HG03439 (cell line): ENCODE data around the gene MAZ.

Source experiments
- ATAC-seq: cut with Tn5 transposase; IDR thresholded peaks from one replicate; pipeline ENCODE4 v1.9.1; 2021; ENCODE audit warnings: mild to moderate bottlenecking, moderate library complexity; ENCODE audit not compliant: unreplicated experiment

Gene MAZ

DNA sequence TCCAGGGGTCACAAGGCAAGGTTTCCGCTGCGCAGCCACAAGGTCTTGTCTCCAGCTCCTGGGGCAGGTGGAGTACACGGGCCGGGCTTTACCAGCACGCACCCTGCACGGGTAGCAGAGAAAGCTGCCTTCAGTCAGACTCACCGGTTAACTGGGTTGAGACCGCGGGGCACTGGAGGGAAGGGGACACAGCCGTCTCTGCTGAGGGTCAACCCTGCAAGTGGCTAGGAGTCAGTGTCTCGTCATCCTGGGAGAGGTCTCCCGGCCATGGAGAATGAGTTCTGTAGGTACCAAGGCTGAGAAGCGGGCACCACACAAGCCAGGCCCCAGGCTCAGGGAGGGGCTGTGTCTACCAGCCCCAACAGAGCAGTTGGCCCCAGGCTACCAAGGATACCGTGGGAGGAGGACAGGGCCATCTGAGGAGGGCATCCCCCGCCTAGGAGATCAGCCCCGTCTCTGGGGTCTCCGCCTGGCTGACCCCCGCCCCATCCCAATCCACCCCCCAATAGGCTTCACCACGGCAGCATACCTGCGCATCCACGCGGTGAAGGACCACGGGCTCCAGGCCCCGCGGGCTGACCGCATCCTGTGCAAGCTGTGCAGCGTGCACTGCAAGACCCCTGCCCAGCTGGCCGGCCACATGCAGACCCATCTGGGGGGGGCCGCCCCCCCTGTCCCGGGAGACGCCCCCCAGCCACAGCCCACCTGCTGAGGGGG, 2.9 kb downstream of the MAZ start:
- ATAC-seq, result no peak

DNA sequence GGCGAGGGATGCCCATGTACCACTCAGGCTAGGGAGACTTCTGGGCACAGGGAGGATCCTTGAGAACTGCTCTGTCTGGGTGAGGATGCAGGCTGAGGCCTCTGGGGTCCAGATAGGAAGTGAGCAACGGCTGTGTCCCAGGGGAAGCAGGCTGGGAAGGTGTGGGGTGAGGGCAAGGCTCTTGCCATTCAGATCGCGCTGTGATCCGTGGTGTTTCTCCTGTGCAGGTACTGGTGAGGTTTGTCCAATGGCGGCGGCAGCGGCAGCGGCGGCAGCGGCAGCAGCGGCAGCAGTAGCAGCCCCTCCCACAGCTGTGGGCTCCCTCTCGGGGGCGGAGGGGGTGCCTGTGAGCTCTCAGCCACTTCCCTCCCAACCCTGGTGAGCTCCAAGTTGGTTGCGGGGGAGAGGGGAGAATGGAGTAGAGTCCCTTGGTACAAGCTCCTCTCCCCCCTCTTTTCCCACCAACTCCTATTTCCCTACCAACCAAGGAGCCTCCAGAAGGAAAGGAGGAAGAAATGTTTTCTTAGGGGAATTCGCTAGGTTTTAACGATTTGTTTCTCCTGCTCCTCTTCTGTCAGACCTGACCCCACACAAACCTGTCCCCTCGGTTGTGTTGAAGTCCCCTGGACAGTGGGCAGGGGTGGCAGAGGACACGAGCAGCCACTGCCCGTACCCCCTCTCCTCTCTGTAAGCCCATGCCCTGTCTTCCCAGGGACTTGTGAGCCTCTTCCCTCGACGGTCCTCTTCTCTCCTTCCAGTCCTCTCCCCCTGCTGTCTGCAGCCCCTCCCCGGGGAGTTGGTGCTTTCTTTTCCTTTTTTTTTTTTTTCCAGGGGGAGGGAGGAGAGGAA, 3.7 kb downstream of the MAZ start:
- ATAC-seq, result no peak

DNA sequence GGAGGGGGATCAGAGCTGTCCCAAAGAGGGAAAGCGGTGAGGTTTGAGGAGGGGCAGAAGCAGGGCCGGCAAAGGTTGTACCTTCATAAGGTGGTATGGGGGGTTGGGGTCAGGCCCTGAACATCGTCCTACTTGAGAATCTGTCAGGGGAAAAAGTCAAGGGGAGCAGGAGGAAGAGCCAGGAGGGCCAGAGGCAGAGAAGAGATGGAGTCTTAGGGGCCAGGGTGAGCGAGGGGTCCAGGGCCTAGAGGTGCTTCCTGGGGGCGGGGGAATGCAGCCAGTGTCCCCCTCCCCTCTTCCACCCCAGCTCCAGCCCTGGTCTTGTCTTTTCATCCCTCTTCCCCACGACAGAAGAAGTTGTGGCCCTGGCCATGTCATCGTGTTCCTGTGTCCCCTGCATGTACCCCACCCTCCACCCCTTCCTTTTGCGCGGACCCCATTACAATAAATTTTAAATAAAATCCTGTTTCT, 4.4 kb downstream of the MAZ start:
- no peak for ATAC-seq

DNA sequence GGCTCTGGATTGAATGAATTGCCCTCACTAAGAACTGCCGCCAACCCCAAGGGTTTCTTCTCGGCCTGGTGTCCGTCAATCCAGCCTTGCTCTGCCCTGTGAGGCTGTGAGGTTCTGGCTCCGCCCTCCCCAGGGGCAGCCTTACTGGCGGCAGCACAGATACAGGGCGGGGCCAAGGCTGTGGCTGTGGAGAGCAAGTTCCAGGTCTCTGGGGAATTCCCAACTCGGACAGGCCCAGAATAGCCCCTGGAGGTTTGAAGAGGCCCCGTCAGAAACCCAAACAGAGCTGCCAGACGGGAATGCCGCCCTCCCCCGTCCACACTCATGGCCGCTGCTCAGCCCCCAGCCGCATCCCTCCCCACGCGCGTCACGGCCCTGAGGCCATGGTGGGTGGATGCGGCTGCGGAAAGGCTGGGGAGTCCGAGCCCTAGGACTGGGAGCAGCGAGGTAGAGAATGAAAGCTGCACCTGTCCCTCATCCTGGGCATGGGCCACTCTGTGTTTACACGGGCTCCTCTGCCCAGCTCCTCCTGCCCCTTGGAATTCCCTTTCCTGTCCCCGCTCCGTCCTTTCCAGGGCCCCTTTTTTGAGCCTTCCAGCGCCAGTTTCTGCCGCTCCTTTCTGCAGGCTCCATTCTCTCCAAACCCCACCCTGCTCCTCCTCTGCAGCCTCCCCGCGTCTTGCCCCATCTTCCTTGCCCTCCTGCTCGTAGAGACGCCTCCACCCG, 5.0 kb downstream of the MAZ start:
- ATAC-seq, result peak; percentile 19

DNA sequence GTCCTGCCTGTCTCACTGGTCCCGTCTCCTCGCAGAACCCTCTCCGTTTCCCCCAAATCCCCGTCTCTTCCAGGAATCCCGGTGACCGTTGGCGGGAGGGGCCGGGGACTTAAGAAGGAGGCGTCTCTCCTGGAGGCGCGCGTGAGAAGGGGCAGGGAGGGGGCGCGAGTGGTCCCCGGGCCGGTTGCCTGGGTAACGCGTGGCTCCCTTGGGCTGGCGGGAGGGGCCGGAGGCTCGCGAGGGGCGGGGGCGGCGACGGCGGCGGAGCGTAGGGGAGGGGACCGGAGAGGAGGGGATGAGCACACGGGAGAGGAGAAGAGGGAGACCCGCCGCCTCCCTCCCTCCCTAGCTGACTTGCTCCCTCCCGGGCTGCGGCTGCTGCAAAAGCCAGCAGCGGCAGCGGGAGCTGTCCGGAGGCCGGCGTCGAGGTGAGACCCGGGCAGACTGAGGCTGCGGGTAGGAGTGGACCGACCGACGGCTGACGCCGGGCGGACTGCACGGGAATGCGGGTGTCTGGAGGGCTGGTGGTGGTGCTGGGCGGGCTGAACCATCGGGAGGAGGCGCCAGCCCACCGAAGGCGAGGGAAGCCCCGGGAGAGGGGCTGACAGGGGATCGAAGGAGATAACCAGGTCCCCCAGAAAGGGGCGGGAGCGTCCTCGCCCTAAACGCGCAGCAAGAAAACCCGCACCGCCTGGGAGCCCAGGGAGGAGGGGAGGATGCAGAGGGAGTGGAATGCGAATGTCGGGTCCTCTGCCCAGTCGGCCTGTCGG, 5.8 kb downstream of the MAZ start, which contains the start of gene PRRT2:
TSS of gene PRRT2 (plus strand) at position 298 of the 770 bp plus-strand sequence. CDS start 862 bp downstream, outside the sequence.
- ATAC-seq, result no peak

DNA sequence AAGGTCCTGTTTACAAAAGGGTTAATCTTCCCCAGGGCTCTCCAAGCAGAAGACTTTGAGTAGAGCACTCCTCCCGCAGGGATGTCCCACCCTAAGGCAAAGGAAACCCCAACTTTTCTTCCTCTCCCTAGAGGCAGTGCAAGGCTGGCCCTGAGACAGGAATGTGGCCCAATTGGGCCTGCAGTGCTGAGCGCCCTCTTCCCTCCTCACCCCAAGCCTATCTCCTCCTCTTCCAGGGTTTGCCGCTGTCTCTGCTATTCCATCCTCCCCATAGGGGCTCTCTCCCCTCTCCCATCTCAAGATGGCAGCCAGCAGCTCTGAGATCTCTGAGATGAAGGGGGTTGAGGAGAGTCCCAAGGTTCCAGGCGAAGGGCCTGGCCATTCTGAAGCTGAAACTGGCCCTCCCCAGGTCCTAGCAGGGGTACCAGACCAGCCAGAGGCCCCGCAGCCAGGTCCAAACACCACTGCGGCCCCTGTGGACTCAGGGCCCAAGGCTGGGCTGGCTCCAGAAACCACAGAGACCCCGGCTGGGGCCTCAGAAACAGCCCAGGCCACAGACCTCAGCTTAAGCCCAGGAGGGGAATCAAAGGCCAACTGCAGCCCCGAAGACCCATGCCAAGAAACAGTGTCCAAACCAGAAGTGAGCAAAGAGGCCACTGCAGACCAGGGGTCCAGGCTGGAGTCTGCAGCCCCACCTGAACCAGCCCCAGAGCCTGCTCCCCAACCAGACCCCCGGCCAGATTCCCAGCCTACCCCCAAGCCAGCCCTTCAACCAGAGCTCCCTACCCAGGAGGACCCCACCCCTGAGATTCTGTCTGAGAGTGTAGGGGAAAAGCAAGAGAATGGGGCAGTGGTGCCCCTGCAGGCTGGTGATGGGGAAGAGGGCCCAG, 6.7 kb downstream of the MAZ start:
- ATAC-seq, result no peak

DNA sequence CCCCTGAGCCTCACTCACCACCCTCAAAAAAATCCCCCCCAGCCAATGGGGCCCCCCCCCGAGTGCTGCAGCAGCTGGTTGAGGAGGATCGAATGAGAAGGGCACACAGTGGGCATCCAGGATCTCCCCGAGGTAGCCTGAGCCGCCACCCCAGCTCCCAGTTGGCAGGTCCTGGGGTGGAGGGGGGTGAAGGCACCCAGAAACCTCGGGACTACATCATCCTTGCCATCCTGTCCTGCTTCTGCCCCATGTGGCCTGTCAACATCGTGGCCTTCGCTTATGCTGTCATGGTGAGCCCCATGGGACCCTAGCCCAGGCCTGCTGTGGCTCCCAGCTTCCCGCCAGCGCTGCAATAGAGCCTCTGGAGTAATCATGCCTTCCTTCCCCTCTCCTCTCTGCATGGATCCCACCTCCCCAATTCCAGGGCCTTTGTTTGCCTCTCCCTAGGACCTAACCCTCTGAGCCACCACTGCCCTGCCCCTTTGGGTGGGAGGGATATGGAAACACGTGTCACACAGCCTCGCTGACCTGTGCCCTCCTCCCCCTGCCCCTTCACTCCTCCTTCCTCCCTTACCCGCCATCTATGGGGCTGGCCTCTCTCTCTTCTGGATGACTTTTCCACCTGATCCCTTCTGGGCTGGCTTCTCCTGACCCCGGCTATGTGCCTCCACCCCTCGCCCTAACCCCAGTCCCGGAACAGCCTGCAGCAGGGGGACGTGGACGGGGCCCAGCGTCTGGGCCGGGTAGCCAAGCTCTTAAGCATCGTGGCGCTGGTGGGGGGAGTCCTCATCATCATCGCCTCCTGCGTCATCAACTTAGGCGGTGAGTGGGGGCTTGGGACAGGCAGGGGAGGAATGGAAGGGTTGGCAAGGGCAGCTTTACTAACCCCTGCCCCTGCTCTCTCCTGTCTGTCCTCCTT, 7.6 kb downstream of the MAZ start:
- no peak for ATAC-seq

DNA sequence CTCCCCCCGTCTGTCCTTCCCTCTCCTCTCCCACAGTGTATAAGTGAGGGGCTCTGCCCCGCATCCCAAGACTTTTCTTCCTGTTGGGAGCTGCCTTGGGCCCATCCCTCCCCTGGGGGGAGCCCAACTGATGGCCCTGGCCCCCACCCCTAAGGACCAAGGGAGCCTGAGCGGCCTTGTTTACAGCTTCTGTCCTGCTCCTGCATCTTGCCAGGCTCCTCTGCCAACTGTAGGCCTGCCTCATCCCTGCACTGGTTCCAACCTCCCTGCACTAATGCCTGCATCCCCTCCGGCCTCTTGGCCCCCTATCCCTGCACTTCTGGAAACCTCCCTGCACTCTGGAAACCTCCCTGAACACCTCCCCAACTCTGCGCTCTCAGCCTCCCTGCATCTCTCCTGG, 8.3 kb downstream of the MAZ start:
- no peak for ATAC-seq

DNA sequence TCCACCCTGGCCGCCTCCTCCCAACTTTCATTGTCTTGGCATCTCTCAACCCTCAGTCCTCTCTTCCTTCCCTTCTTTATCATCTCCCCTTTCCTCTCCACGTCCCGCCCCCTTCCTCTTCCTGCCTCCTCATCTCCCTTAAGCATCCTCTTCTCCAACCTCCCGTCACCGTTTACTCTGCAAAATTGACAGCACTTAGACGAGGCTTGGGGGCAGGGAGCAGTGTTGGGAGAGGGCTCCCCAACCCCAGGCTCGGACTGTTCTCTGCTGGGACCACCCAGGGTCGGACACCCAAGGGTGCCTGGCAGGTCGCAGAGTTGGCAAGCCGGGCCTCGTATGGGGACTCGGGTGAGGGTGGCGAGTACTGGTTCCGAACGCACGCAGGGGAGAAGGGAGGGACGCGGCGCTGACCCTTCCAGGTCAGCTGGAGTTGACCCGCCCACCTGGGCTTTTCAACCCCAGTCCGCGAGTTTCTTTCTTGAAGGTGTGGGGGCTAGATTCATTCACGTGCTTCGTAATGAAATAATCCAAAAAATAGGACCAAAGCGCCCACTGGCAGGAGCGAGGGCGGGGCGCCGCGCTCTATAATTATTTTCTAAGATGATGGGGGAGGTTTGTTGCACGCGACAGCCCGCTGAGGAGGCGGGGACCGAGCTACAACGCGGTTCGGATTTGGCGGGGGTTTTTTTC, 8.8 kb downstream of the MAZ start:
- no peak for ATAC-seq

DNA sequence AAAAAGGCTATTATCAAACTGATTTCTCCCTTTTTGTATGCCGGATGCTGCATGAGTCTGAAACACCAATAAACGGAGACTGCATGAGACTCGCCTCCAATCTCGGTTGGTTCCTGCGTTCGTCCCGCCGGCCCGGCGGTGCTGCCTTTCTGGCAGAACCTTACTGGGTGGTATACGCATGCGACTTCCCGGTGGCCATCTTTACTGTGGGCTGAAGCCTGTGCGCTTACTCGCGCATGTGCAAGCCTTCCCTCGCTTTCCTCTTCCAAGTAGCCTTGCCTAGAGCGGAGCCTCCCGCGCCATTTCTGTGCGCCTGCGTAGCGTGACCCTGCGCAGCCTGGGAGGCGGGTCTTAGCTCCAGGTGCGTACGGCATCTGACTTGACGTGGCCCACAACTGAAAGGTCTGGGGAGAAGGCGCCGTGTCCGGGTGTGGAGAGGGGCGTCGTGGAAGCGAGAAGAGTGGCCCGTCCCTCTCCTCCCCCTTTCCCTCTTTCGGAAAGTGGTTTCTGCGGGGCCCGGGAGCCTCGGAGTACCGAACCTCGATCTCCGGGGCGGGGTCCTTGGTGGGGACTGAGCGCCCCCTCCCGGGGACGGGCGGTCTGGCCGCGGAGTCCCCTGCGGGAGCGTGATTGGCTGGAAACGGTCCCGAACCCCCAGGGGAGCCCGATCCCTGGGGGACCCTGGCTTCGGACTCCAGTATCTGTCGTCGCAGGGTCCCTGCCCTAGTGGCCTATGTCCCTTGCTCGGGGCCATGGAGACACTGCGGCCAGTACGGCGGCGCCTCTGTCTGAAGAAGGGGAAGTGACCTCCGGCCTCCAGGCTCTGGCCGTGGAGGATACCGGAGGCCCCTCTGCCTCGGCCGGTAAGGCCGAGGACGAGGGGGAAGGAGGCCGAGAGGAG, 9.7 kb downstream of the MAZ start, which contains the start of gene PAGR1:
TSS of gene PAGR1 (plus strand) at position 360 of the 901 bp plus-strand sequence. CDS start at position 734, 374 bp downstream.
- peak; percentile 63 for ATAC-seq

DNA sequence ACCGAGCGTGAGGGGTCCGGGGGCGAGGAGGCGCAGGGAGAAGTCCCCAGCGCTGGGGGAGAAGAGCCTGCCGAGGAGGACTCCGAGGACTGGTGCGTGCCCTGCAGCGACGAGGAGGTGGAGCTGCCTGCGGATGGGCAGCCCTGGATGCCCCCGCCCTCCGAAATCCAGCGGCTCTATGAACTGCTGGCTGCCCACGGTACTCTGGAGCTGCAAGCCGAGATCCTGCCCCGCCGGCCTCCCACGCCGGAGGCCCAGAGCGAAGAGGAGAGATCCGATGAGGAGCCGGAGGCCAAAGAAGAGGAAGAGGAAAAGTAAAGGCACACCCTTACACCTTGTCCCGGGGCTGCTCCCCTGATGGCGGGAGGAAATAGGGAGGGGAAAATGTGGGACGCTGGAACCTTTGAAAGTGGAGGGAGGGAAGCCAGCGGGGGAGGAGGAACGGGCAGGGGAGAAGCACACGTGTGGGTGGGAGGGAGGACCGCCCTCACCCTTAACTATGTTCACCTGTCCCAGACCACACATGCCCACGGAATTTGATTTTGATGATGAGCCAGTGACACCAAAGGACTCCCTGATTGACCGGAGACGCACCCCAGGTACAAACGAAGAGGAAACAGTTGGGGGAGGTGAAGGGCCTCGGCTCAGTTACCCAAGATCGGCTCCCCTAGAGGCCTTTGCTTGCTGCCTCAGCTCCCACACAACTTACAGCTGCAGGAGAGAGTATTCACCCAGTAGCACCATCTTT, 10.5 kb downstream of the MAZ start:
- ATAC-seq, result peak; percentile 11

DNA sequence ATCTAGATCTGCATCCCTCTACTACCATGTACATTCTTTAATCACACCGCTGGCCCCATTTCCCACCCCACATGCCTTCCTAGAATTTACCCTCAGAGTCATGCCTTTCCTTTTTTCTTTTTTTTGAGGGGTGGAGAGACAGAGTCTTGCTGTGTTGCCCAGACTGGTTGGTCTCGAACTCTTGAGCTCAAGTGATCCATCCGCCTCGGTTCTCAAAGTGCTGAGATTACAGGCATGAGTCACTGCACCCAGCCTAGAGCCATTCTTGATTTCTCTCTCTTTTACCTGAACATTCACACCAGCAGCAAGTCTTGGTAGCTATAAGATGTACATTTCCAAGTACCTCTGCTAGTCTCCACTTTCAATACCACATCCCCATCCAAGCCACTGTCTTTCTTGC, 11.8 kb downstream of the MAZ start:
- ATAC-seq, result no peak

DNA sequence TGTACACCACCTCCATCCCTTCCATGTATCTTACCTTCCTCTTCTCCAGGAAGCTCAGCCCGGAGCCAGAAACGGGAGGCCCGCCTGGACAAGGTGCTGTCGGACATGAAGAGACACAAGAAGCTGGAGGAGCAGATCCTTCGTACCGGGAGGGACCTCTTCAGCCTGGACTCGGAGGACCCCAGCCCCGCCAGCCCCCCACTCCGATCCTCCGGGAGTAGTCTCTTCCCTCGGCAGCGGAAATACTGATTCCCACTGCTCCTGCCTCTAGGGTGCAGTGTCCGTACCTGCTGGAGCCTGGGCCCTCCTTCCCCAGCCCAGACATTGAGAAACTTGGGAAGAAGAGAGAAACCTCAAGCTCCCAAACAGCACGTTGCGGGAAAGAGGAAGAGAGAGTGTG, 13.2 kb downstream of the MAZ start:
- no peak for ATAC-seq

DNA sequence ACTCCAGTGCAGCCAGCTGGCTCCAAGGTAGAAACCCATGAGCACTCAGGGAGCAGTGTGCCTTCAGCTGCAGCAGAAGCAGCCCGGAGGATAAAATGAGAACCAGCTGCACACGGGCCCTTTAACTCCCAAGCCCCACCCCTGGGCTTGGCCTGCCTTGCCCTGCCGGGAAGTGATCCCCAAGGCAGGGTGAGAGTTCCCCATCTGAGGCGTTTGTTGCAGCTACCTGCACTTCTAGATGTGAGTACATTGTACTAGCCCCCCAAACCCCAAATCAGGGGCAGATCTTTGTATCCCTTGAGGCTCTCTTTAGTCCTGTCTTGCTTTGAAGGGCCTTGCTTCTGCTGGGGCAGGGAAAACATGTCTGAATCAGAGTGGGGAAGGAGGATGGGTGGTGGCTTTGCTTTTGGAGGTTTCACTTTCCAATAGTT, 14.0 kb downstream of the MAZ start, which contains the start of gene MVP:
TSS of gene MVP (plus strand) at position 192 of the 431 bp plus-strand sequence. CDS start 10,088 bp downstream, outside the sequence.
- no peak for ATAC-seq

DNA sequence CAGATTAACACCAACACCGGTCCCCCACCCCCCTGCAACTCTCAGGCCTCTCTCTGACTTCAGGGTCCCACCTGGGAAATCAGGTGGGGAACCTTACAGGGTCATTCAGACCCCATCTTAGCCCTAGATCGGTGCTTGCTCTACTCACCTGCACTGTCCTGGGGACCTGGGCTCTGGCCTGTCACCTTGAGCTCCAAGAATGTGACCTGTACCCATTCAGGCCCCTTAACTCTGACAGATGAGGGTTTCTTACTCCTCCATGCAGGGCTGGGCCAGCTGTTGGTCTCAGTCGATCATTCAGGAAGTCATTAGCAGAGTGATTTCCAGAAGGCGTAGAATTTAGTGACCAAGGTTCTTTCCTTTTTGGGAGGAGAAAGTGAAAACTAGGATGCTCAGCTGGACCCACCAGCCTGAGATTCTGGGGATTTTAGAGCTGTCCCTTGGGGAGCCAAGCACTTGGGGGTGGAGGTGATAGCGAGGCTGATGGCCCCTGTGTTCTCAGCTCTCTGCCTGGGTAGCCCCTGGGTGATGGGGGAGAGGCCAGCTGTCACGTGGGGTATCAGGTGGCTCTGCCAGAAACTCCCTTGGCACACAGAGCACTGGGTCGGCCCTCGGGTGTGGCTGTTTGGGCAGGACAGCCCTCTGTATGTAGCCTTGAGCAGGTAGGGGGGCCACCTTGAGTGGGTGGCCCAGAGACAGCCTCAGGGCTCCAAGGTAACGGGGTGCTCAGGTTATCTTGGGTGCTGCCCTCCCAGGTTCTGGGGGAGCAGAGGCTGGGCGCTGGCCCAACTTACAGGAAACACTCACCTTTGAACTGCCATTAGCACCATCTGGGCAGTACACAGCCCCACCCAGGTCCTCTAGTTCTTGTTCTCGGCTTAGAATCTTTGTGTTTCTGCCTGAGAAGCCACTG, 14.7 kb downstream of the MAZ start:
- peak; percentile 34 for ATAC-seq
